ENCODE measurements around the gene CYSRT1. TPM values are rescaled to one million over a fixed set of nuclear protein-coding genes. Genes with fewer than 3 reads are reported as not detected.

Gene CYSRT1
- under 1 TPM; 0.29 to 0.66 (median 0.32) TPM for total RNA-seq

- Histone ChIP-seq H3K36me3 (no peaks in the 10 kb centered on the region), H3K9me3 (no peaks in the 10 kb centered on the region), H3K4me3 (peak within 1 kb of the TSS; percentile 70 to 85 (median 77)), H3K27ac (peak within 1 kb of the TSS; percentile 92 to 97), H3K4me1 (peaks cover 7% of the 10 kb centered on the region in 2 donors), H3K27me3 (peaks cover 4 to 21% of the 10 kb centered on the region in 2 donors)
- TF ChIP-seq CTCF (IDR thresholded peaks at IDR 0.05) (no peak), POLR2AphosphoS5 (IDR thresholded peaks at IDR 0.05) (no peak), POLR2A (IDR thresholded peaks at IDR 0.05) (no peak)
- DNase-seq (ENCODE audit: low spot score in 2 of 2), result no peak
- intact Hi-C loops (cut with DNase I; ENCODE audit: low total_unique reads), result loop anchor here (5.0 kb wide), 1 partner anchor 93 kb away; no protein-coding TSS in a partner anchor
These were observed at the start of gene CYSRT1 for GRCh38 chr9:137224830-137225694. Gene CYSRT1, plus strand, starts transcription at chr9:137225174. Its CDS starts 448 bp downstream, at chr9:137225622.

DNA sequence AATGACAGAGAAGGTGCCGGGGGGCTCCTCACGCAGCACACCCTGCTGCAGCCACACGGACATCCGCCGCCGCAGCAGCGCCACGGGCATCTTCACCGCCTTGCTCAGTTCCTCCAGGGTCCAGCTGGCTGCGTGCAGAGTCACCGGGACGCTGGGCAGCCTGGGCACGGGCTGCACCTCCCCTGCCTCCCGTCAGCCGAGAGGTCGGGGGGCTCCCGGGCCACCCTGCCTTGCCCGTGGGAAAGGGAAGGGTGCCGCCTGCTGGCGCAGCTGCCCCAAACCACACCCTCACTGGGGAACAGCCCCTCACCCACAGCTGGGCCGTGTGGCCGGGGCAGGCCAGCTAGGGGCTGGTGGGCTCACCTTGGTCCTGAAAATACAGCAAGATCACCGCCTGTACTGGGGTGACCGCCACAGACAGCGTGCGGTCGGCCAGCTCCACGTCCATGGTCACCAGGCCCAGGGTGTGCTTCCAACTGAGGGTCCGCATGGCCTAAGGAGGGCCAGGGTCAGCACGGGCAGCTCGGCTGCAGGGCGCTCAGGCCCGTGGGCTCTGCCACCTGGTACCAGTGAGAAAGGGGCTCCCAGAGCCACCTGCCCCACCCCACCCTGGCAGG lies 49.5 kb upstream of the CYSRT1 start:
- no peaks in the 10 kb centered on the region for H3K36me3 ChIP-seq
- no peak for DNase-seq (ENCODE audit: low spot score in 2 of 2)
- intact Hi-C loops (cut with DNase I; ENCODE audit: low total_unique reads), result no loop called here
- no peaks in the 10 kb centered on the region for H3K9me3 ChIP-seq
- H3K27me3 ChIP-seq, result peaks cover 0 to under 1% of the 10 kb centered on the region in 2 donors
- peaks cover 11 to 17% of the 10 kb centered on the region in 2 donors for H3K4me1 ChIP-seq
- TF ChIP-seq POLR2A (IDR thresholded peaks at IDR 0.05), result no peak
- TF ChIP-seq POLR2AphosphoS5 (IDR thresholded peaks at IDR 0.05), result no peak
- no peak for TF ChIP-seq CTCF (IDR thresholded peaks at IDR 0.05)
- no peak overlapping the region for H3K4me3 ChIP-seq
- H3K27ac ChIP-seq, result peak overlapping the region in 1 of 2 donors; percentile 81

- H3K27me3 ChIP-seq, result no peaks in the 10 kb centered on the region
- no peak overlapping the region for H3K27ac ChIP-seq
- H3K36me3 ChIP-seq, result peaks cover 3% of the 10 kb centered on the region
- no peak for DNase-seq (ENCODE audit: low spot score in 2 of 2)
- peaks cover 10 to 11% of the 10 kb centered on the region in 2 donors for H3K4me1 ChIP-seq
- TF ChIP-seq POLR2A (IDR thresholded peaks at IDR 0.05), result no peak
- peak in 2 of 3 donors; percentile 51 to 58 for TF ChIP-seq CTCF (IDR thresholded peaks at IDR 0.05)
- no peaks in the 10 kb centered on the region for H3K9me3 ChIP-seq
- intact Hi-C loops (cut with DNase I; ENCODE audit: low total_unique reads), result no loop called here
- H3K4me3 ChIP-seq, result no peak overlapping the region
These were observed 48.4 kb upstream of the CYSRT1 start for GRCh38 chr9:137176302-137177182.

- intact Hi-C loops (cut with DNase I; ENCODE audit: low total_unique reads), result no loop called here
- no peak overlapping the region for H3K4me3 ChIP-seq
- peaks cover 4% of the 10 kb centered on the region for H3K36me3 ChIP-seq
These were observed 46.6 kb upstream of the CYSRT1 start for GRCh38 chr9:137178201-137178938.

More at GRCh38 chr9:137178201-137178938, 46.6 kb upstream of the CYSRT1 start:
- Histone ChIP-seq H3K27me3 (no peaks in the 10 kb centered on the region), H3K27ac (no peak overlapping the region), H3K9me3 (no peaks in the 10 kb centered on the region), H3K4me1 (peaks cover 0 to 3% of the 10 kb centered on the region in 2 donors)
- no peak for DNase-seq (ENCODE audit: low spot score in 2 of 2)
- no peak for TF ChIP-seq POLR2A (IDR thresholded peaks at IDR 0.05)
- TF ChIP-seq CTCF (IDR thresholded peaks at IDR 0.05), result no peak
- TF ChIP-seq POLR2AphosphoS5 (IDR thresholded peaks at IDR 0.05), result no peak
